ENCODE data around the gene TSHB.

TSHB gene

GRCh38 chr1:115068826-115069585 is 39.4 kb downstream of the TSHB start:
- TF ChIP-seq ZNF274 (IDR thresholded peaks at IDR 0.05; ENCODE audit: low read depth, low read length): no peak
- H3K4me3 ChIP-seq (ENCODE audit: low read length): no peak overlapping the region

DNA sequence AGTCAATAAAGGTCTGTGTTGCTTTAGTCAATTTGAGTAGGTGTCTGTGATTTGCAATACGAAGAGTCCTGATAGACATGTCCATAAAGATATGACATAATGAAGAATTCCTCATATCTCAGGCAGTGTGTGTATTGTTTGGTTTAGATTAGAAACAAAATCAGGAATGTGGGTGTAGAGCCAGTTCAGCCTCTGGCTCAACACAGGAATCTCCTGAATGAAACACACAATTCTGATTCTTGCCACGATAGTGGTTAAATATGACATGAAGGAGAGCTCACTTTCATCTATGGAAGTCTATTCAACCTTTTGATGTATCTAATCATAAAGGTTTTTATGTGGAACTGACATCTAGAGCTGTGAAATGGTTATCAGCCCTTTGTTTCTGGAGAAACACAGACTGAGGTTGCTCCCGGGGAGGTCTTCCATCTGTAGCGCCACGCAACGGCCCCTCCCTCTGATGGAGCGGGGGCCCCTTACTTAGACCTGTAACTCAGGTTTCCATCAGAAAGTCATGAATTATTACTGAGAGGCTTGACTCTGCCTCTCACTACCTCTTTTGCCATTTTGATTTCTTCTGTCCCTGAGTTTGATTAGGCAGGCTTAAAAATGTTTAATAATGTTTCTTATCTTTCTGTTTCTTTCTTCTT is 40.2 kb downstream of the TSHB start:
- no peak for TF ChIP-seq ZNF274 (IDR thresholded peaks at IDR 0.05; ENCODE audit: low read depth, low read length)
- no peak overlapping the region for H3K4me3 ChIP-seq (ENCODE audit: low read length)

DNA sequence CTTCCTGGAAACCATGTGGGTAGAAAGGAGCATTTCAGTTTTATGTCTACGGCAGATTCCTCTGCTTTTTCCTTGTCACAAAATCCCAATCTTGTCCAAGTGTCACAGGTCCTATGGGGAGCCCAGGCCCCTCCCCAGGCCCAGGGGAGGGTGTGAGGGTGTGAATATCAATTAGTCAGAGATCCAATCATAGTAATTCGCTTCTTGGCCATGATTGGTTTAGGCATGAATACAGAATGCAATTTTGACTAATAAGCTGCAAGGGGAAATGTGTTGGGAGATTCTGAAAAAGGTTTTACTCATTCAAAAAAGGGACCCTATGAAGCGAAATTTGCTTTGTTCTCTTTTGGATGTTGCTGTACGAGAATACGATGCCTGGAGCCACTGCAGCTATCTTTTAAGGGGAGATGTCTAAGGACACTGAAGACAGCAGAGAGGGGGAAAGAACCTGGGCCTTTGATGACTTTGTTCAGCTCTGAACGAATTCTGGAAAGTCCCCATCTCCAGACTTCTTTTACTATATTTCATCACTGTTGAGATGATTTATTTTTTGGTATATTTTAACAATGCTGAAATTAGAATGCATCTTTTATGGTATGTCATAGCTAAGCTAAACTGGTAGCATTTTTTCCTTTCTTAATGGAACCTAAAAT is 41.5 kb downstream of the TSHB start:
- H3K4me3 ChIP-seq (ENCODE audit: low read length): no peak overlapping the region
- TF ChIP-seq ZNF274 (IDR thresholded peaks at IDR 0.05; ENCODE audit: low read depth, low read length): no peak

GRCh38 chr1:115073298-115074087 is 43.9 kb downstream of the TSHB start:
- H3K4me3 ChIP-seq (ENCODE audit: low read length): no peak overlapping the region
- TF ChIP-seq ZNF274 (IDR thresholded peaks at IDR 0.05; ENCODE audit: low read depth, low read length): no peak

- no peak for TF ChIP-seq ZNF274 (IDR thresholded peaks at IDR 0.05; ENCODE audit: low read depth, low read length)
- H3K4me3 ChIP-seq (ENCODE audit: low read length): no peak overlapping the region
These were observed 45.4 kb downstream of the TSHB start for GRCh38 chr1:115074839-115075534.

GRCh38 chr1:115076384-115076915 is 46.8 kb downstream of the TSHB start:
- TF ChIP-seq ZNF274 (IDR thresholded peaks at IDR 0.05; ENCODE audit: low read depth, low read length): no peak
- H3K4me3 ChIP-seq (ENCODE audit: low read length): no peak overlapping the region

DNA sequence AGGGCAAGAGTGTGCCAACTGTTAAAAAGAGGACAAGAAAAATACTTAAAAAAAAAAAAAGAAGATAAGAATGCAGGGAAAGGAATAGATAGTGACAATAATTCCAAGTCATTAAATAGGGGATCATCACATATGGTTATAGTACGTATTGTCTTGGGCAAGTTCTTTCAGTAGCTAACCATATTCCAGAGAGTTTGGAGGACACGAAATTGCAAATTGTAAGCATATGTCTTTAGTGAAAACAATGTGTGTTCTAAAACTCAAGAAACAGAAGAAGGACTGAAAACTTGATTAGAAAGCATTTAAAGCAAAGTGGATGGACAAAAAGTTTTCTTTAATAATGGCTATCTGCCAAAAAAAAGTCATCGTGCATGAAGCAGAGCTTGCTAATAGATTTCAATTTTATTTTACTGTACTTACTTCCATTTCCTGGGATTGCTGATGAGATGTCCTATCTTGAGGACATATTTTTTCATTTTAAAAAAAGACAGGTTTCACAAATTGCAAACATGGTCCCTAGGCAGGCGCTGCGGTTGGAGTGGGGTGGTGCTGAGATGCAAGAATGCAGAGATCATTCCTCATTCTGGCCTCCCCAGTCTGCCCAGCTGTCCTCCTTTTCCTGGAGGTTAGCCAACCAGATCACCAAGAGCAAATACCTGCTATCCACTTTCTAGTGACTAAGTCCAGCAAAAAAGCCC is 47.8 kb downstream of the TSHB start:
- no peak for TF ChIP-seq ZNF274 (IDR thresholded peaks at IDR 0.05; ENCODE audit: low read depth, low read length)

DNA sequence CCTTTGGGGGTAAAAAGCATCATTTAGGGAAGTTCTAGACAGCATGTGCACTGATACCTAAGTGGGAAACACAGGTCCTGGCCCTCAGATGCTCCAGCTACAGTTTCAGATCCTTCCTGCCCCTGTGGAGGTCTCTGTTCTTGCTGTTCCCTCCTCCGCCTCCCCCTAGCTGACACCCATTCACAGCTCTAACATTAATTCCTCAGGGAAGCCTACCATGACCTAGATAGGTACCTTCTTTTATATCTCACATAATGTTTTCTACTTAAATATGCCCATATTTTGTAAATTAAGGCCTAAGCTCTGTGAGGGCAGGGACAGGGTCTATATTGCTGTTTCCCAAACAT is 48.3 kb downstream of the TSHB start:
- TF ChIP-seq ZNF274 (IDR thresholded peaks at IDR 0.05; ENCODE audit: low read depth, low read length): no peak

More for the DNA sequence above, 47.8 kb downstream of the TSHB start:
- no peak overlapping the region for H3K4me3 ChIP-seq (ENCODE audit: low read length)

GRCh38 chr1:115078708-115079107 is 49.1 kb downstream of the TSHB start:
- TF ChIP-seq ZNF274 (IDR thresholded peaks at IDR 0.05; ENCODE audit: low read depth, low read length): no peak
- H3K4me3 ChIP-seq (ENCODE audit: low read length): no peak overlapping the region

More for the DNA sequence above, 48.3 kb downstream of the TSHB start:
- no peak overlapping the region for H3K4me3 ChIP-seq (ENCODE audit: low read length)

- TF ChIP-seq ZNF274 (IDR thresholded peaks at IDR 0.05; ENCODE audit: low read depth, low read length): no peak
- H3K4me3 ChIP-seq (ENCODE audit: low read length): no peak overlapping the region
These were observed 53.3 kb downstream of the TSHB start for GRCh38 chr1:115082949-115083348.

Data from GM08714 (cell line).